Nephron (organoid): ENCODE measurements around the gene PRKAG2.

Experiments
- H3K27ac Mint-ChIP-seq, 3 experiments: 2 replicates each; pipeline ENCODE4 v1.8.0; 2020; ENCODE audit warnings: mixed read lengths in 3 of 3, mild to moderate bottlenecking in 2 of 3, moderate library complexity in 1 of 3
- H3K27me3 Mint-ChIP-seq: 2 replicates; pipeline ENCODE4 v1.8.0; 2021; ENCODE audit warnings: low read depth, mild to moderate bottlenecking, moderate library complexity, mixed read lengths
- H3K36me3 Mint-ChIP-seq: 2 replicates; pipeline ENCODE4 v1.8.0; 2020; ENCODE audit warnings: low read depth, mixed read lengths
- H3K4me1 Mint-ChIP-seq: 2 replicates; pipeline ENCODE4 v1.8.0; 2020; ENCODE audit warnings: mixed read lengths
- H3K4me3 Mint-ChIP-seq, 3 experiments: 2 replicates each; pipeline ENCODE4 v1.8.0; 2020; ENCODE audit warnings: mild to moderate bottlenecking in 3 of 3, mixed read lengths in 3 of 3, moderate library complexity in 2 of 3
- H3K9me3 Mint-ChIP-seq: 2 replicates; pipeline ENCODE4 v1.8.0; 2020; ENCODE audit warnings: mixed read lengths
- CTCF ChIP-seq, 3 experiments: fragments of 200-600 bp; sonication (generic); IDR thresholded peaks; one replicate each; pipeline ENCODE4 v1.5.0; 2021; ENCODE audit warnings: antibody characterized with exemption in 3 of 3; ENCODE audit not compliant: unreplicated experiment in 3 of 3

Gene PRKAG2

GRCh38 chr7:151768805-151769187 lies 108.1 kb downstream of the PRKAG2 start:
- peaks cover 2% of the 10 kb centered on the region for H3K9me3 Mint-ChIP-seq
- no peak overlapping the region for H3K4me3 Mint-ChIP-seq
- H3K36me3 Mint-ChIP-seq = no peaks in the 10 kb centered on the region
- peaks cover 7% of the 10 kb centered on the region for H3K4me1 Mint-ChIP-seq
- no peak overlapping the region for H3K27ac Mint-ChIP-seq
- no peak for TF ChIP-seq CTCF (IDR thresholded peaks at IDR 0.05; ENCODE audit: unreplicated experiment in 3 of 3)
- peaks cover 19% of the 10 kb centered on the region for H3K27me3 Mint-ChIP-seq

GRCh38 chr7:151767557-151767956 lies 109.4 kb downstream of the PRKAG2 start:
- H3K27me3 Mint-ChIP-seq = peaks cover 20% of the 10 kb centered on the region
- H3K4me1 Mint-ChIP-seq = peaks cover 7% of the 10 kb centered on the region
- no peak for TF ChIP-seq CTCF (IDR thresholded peaks at IDR 0.05; ENCODE audit: unreplicated experiment in 3 of 3)
- H3K4me3 Mint-ChIP-seq = no peak overlapping the region
- H3K9me3 Mint-ChIP-seq = peaks cover 2% of the 10 kb centered on the region
- H3K27ac Mint-ChIP-seq = no peak overlapping the region
- no peaks in the 10 kb centered on the region for H3K36me3 Mint-ChIP-seq

GRCh38 chr7:151764056-151764920 lies 112.6 kb downstream of the PRKAG2 start:
- TF ChIP-seq CTCF (IDR thresholded peaks at IDR 0.05; ENCODE audit: unreplicated experiment in 3 of 3) = no peak
- Mint-ChIP-seq H3K36me3 (no peaks in the 10 kb centered on the region), H3K27ac (no peak overlapping the region), H3K4me3 (no peak overlapping the region), H3K9me3 (peaks cover 2% of the 10 kb centered on the region), H3K4me1 (peaks cover 4% of the 10 kb centered on the region), H3K27me3 (peaks cover 39% of the 10 kb centered on the region)

- Mint-ChIP-seq H3K27me3 (peaks cover 47% of the 10 kb centered on the region), H3K4me3 (no peak overlapping the region), H3K4me1 (peaks cover 8% of the 10 kb centered on the region), H3K9me3 (peaks cover 2% of the 10 kb centered on the region), H3K27ac (no peak overlapping the region), H3K36me3 (no peaks in the 10 kb centered on the region)
- no peak for TF ChIP-seq CTCF (IDR thresholded peaks at IDR 0.05; ENCODE audit: unreplicated experiment in 3 of 3)
Measured at GRCh38 chr7:151763420-151763984, 113.4 kb downstream of the PRKAG2 start.

- Mint-ChIP-seq H3K9me3 (peaks cover 2% of the 10 kb centered on the region), H3K27me3 (peaks cover 53% of the 10 kb centered on the region), H3K4me3 (no peak overlapping the region), H3K27ac (no peak overlapping the region), H3K36me3 (no peaks in the 10 kb centered on the region), H3K4me1 (peaks cover 15% of the 10 kb centered on the region)
- no peak for TF ChIP-seq CTCF (IDR thresholded peaks at IDR 0.05; ENCODE audit: unreplicated experiment in 3 of 3)
Measured at GRCh38 chr7:151762583-151763245, 114.2 kb downstream of the PRKAG2 start.
